Measurements from ENCODE around the gene TGIF1.

The TGIF1 gene

DNA sequence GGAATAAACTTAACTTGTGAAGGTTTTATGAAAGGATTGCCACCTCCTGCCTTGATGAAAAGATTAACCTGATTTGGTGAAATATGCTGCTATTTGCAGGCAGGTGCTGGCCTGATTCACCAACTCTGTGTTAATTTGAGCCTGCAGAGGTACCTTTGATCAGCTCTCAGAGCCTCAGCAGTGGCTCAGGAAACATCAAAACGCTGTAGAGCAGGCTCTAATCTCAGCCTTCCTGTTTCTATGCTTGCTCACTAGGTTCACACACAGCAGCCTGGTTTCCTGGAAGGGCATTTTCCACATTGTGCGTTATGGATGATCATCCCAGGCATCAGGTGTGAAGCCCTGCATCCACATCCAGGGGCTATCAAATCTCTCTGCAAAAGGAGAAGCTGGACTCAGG is 16.9 kb downstream of the TGIF1 start:
- TF ChIP-seq FOXM1 (IDR thresholded peaks at IDR 0.05; ENCODE audit: borderline replicate concordance, low read depth) (no peak), TCF12 (IDR thresholded peaks at IDR 0.05; ENCODE audit: low read depth) (no peak), YY1 (IDR thresholded peaks at IDR 0.05; ENCODE audit: low read depth) (no peak), RAD21 (IDR thresholded peaks at IDR 0.05; ENCODE audit: low read depth) (no peak), TEAD4 (IDR thresholded peaks at IDR 0.05) (no peak), ZBTB7A (IDR thresholded peaks at IDR 0.05; ENCODE audit: low read depth) (no peak), EP300 (IDR thresholded peaks at IDR 0.05; ENCODE audit: borderline replicate concordance) (no peak), TAF1 (IDR thresholded peaks at IDR 0.05; ENCODE audit: low read depth) (no peak), EGR1 (IDR thresholded peaks at IDR 0.05) (no peak), CEBPB (IDR thresholded peaks at IDR 0.05) (no peak), NFIC (IDR thresholded peaks at IDR 0.05) (no peak), CREB1 (IDR thresholded peaks at IDR 0.05; ENCODE audit: low read depth) (no peak)
- TF ChIP-seq, protein P1, sequence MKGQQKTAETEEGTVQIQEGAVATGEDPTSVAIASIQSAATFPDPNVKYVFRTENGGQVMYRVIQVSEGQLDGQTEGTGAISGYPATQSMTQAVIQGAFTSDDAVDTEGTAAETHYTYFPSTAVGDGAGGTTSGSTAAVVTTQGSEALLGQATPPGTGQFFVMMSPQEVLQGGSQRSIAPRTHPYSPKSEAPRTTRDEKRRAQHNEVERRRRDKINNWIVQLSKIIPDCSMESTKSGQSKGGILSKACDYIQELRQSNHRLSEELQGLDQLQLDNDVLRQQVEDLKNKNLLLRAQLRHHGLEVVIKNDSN (IDR thresholded peaks at IDR 0.05), result no peak
- TF ChIP-seq, protein P2, sequence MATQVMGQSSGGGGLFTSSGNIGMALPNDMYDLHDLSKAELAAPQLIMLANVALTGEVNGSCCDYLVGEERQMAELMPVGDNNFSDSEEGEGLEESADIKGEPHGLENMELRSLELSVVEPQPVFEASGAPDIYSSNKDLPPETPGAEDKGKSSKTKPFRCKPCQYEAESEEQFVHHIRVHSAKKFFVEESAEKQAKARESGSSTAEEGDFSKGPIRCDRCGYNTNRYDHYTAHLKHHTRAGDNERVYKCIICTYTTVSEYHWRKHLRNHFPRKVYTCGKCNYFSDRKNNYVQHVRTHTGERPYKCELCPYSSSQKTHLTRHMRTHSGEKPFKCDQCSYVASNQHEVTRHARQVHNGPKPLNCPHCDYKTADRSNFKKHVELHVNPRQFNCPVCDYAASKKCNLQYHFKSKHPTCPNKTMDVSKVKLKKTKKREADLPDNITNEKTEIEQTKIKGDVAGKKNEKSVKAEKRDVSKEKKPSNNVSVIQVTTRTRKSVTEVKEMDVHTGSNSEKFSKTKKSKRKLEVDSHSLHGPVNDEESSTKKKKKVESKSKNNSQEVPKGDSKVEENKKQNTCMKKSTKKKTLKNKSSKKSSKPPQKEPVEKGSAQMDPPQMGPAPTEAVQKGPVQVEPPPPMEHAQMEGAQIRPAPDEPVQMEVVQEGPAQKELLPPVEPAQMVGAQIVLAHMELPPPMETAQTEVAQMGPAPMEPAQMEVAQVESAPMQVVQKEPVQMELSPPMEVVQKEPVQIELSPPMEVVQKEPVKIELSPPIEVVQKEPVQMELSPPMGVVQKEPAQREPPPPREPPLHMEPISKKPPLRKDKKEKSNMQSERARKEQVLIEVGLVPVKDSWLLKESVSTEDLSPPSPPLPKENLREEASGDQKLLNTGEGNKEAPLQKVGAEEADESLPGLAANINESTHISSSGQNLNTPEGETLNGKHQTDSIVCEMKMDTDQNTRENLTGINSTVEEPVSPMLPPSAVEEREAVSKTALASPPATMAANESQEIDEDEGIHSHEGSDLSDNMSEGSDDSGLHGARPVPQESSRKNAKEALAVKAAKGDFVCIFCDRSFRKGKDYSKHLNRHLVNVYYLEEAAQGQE (IDR thresholded peaks at IDR 0.05; ENCODE audit: low read depth), result no peak
- TF ChIP-seq, protein P3, sequence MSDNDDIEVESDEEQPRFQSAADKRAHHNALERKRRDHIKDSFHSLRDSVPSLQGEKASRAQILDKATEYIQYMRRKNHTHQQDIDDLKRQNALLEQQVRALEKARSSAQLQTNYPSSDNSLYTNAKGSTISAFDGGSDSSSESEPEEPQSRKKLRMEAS (IDR thresholded peaks at IDR 0.05), result no peak

DNA sequence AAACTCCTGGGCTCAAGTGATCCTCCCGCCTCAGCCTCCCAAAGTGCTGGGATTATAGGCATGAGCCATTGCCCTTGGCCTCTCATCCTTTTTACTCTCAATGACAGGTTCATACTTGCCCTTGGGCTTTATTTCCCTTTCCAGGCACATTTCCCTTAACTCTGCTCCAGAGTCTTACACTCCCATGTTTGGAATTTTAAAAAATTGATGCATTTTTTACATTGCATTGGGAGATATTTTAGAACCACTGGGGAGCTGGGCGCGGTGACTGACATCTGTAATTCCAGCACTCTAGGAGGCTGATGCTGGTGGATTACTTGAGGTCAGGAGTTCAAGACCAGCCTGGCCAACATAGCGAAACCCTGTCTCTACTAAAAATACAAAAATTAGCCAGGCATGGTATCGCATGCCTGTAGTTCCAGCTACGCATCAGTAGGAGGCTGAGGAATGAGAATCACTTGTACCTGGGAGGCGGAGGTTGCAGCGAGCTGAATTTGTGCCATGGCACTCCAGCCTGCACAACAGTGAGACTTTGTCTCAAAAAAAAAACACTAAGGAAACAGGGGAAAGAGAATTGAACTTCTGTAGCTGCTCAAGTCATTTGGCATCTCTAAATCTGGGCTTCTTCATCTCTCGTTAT is 18.2 kb downstream of the TGIF1 start:
- no peak for TF ChIP-seq NFIC (IDR thresholded peaks at IDR 0.05)
- TF ChIP-seq EP300 (IDR thresholded peaks at IDR 0.05; ENCODE audit: borderline replicate concordance), result no peak
- no peak for TF ChIP-seq TAF1 (IDR thresholded peaks at IDR 0.05; ENCODE audit: low read depth)
- TF ChIP-seq, protein P2 (IDR thresholded peaks at IDR 0.05; ENCODE audit: low read depth), result no peak

DNA sequence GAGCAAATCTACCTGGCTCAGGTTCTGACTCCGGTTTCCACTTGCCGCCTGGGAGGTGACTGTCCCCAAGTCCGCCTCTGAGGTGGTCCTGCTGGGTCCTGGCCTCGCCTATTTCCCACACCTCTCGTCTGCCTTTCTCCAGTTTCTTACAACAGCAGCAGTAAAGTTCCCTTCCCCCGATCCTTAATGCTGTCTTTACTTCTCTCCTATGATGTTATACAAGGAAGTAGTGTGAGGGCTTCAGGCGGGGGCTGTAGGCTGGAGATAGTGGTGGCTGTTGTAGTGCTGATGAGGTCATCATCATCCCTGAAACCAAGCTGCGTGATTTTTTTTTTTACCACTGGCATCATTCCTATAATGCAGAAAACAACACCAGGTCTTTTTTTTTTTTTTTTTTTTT is 18.9 kb downstream of the TGIF1 start:
- TF ChIP-seq, protein P2 (IDR thresholded peaks at IDR 0.05; ENCODE audit: low read depth), result no peak
- TF ChIP-seq CEBPB (IDR thresholded peaks at IDR 0.05), result no peak

DNA sequence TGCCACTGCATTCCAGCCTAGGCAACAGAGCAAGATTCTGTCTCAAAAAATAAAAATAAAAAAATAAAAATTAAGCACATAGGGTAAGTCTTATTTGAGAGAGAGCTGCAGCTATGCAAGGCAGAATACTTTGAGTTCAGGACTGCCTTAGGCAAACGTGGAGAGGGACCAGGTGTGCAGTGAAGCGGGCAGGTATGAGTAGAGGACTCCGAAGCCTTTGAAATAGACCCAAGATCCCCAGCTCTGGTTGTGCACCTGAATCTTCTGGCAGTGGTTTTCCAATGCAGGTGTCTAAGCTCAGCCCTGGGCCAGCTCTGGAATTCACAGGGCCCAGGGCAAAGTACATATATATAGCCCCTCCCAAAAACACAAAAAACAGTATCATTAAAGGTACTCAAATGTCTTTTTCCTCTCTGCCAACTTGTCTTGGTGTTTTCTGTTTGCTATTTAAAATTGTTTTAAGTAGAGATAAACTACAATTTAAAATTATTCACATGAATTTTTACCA is 21.2 kb downstream of the TGIF1 start:
- TF ChIP-seq ZBTB7A (IDR thresholded peaks at IDR 0.05; ENCODE audit: low read depth) (no peak), CREB1 (IDR thresholded peaks at IDR 0.05; ENCODE audit: low read depth) (no peak), CEBPB (IDR thresholded peaks at IDR 0.05) (no peak), TEAD4 (IDR thresholded peaks at IDR 0.05) (no peak), NFIC (IDR thresholded peaks at IDR 0.05) (no peak), TCF12 (IDR thresholded peaks at IDR 0.05; ENCODE audit: low read depth) (no peak), FOXM1 (IDR thresholded peaks at IDR 0.05; ENCODE audit: borderline replicate concordance, low read depth) (no peak), EGR1 (IDR thresholded peaks at IDR 0.05) (no peak), TAF1 (IDR thresholded peaks at IDR 0.05; ENCODE audit: low read depth) (no peak), YY1 (IDR thresholded peaks at IDR 0.05; ENCODE audit: low read depth) (no peak), EP300 (IDR thresholded peaks at IDR 0.05; ENCODE audit: borderline replicate concordance) (no peak), RAD21 (IDR thresholded peaks at IDR 0.05; ENCODE audit: low read depth) (no peak)
- TF ChIP-seq, protein P1 (IDR thresholded peaks at IDR 0.05), result no peak
- TF ChIP-seq, protein P3 (IDR thresholded peaks at IDR 0.05), result no peak
- TF ChIP-seq, protein P2 (IDR thresholded peaks at IDR 0.05; ENCODE audit: low read depth), result no peak
